Psoas muscle (tissue), 8 donors: ENCODE results near the gene TBC1D22A. TPM values are rescaled to one million over a fixed set of nuclear protein-coding genes. Genes with fewer than 3 reads are reported as not detected.
"Not testable (repeated sequence)": the region's sequence is repeated elsewhere in the genome, so short reads cannot be mapped to it uniquely, and the experiment has no call there.

ENCODE experiments used
- ATAC-seq, 4 donors: fragments of 200-7000 bp; cut with Tn5 transposase; one replicate each; pipeline ENCODE4 v1.9.1; 2020; ENCODE audit warnings: moderate library complexity in 3 of 4, mild to moderate bottlenecking in 2 of 4
- DNase-seq, 2 donors: peaks; one replicate each; pipeline ENCODE4 v3.0.0-alpha.2; 2020
- H3K27ac ChIP-seq: fragments of 200-600 bp; one replicate; pipeline ENCODE4 v1.8.0; 2022
- H3K27me3 ChIP-seq, 3 donors: fragments of 200-600 bp in 1 of 3; one replicate each; pipeline versions ENCODE4 v1.6.1 to v1.8.0; 2013 to 2022; ENCODE audit warnings: low read length in 2 of 3, mild to moderate bottlenecking in 2 of 3, moderate library complexity in 1 of 3; ENCODE audit not compliant: insufficient read depth in 3 of 3
- H3K36me3 ChIP-seq, 2 donors: fragments of 200-600 bp in 1 of 2; one replicate each; pipeline versions ENCODE4 v1.6.1 to v1.8.0; 2013 to 2022; ENCODE audit warnings: low read depth in 1 of 2, mild to moderate bottlenecking in 1 of 2, moderate library complexity in 1 of 2; ENCODE audit not compliant: insufficient read depth in 1 of 2
- H3K4me1 ChIP-seq: fragments of 200-600 bp; one replicate; pipeline ENCODE4 v1.8.0; 2022
- H3K4me3 ChIP-seq: fragments of 200-600 bp; one replicate; pipeline ENCODE4 v1.8.0; 2022; ENCODE audit warnings: mild to moderate bottlenecking
- H3K9me3 ChIP-seq: fragments of 200-600 bp; one replicate; pipeline ENCODE4 v1.8.0; 2022
- WGBS, 3 donors: extraction: QIAGEN DNeasy Blood & Tissue Kit; methylation state at CpG; one replicate each; pipeline versions ENCODE4 v1.1.6 to v1.1.7; 2013; 5-methylcytosine and 5-hydroxymethylcytosine counted together
- intact Hi-C, 2 donors: fragments of 100-400 bp; cut with DNase I; formaldehyde crosslinking; loops; one replicate each; pipeline versions ENCODE4 v1.11.0 to v1.14.2; 2022
- polyA plus RNA-seq, 3 donors: library from polyadenylated mRNA; stranded (reverse); fragments of 200-250 nt; gene quantifications; one replicate each; pipeline ENCODE4 v1.2.3, GENCODE V29; 2013
- total RNA-seq, 4 donors: library from RNA; stranded (reverse); fragmentation: NEBNext Ultra II Directional in 2 of 4; extraction: Animal tissue kit (Norgen Biotek cat#: 25700) in 2 of 4; gene quantifications; one replicate each; pipeline versions ENCODE4 v1.2.1 to v1.2.4, GENCODE V29; 2021 to 2023
- TF ChIP-seq, protein P1 (sequence below): fragments of 200-600 bp; IDR thresholded peaks from one replicate; pipeline ENCODE4 v1.8.0; 2022; ENCODE audit warnings: antibody characterized with exemption
- donor health status: healthy with polysubstance abuse.
- donor health status: DM: no; HTN: no; CAD: no; lungs with moderate emphysema.
- donor health status: Bipolar disorder and iron deficiency.
- donor health status: healthy.
- donor health status: DM: yes; HTN: yes; CAD: no.
- donor health status: DM: no; HTN: no; CAD: no.
- donor health status: DM: no; HTN: no; CAD: no.
- donor health status: DM: yes; HTN: yes; CAD: no.

TBC1D22A gene
- total and polyA plus RNA-seq, 7 donors: 11.7 to 25.0 (median 18.9) TPM

- H3K27ac ChIP-seq: no peak overlapping the region
- ATAC-seq: peak in 2 of 4 donors; percentile 34 to 40
- no peaks in the 10 kb centered on the region for H3K9me3 ChIP-seq
- H3K36me3 ChIP-seq: peaks cover 0 to 5% of the 10 kb centered on the region in 2 donors
- H3K27me3 ChIP-seq: no peaks in the 10 kb centered on the region
- WGBS, 3 donors: 81 to 87% (median 82%) methylated on average over 26 to 28 of the region's 28 CpGs
- no peaks in the 10 kb centered on the region for H3K4me1 ChIP-seq
- intact Hi-C loops: no loop called here
- DNase-seq: no peak
- TF ChIP-seq, protein P1, sequence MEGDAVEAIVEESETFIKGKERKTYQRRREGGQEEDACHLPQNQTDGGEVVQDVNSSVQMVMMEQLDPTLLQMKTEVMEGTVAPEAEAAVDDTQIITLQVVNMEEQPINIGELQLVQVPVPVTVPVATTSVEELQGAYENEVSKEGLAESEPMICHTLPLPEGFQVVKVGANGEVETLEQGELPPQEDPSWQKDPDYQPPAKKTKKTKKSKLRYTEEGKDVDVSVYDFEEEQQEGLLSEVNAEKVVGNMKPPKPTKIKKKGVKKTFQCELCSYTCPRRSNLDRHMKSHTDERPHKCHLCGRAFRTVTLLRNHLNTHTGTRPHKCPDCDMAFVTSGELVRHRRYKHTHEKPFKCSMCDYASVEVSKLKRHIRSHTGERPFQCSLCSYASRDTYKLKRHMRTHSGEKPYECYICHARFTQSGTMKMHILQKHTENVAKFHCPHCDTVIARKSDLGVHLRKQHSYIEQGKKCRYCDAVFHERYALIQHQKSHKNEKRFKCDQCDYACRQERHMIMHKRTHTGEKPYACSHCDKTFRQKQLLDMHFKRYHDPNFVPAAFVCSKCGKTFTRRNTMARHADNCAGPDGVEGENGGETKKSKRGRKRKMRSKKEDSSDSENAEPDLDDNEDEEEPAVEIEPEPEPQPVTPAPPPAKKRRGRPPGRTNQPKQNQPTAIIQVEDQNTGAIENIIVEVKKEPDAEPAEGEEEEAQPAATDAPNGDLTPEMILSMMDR: no peak
- no peak overlapping the region for H3K4me3 ChIP-seq
These were observed 354.2 kb downstream of the TBC1D22A start for GRCh38 chr22:47116426-47117341.

- H3K4me3 ChIP-seq, H3K4me1 ChIP-seq, H3K9me3 ChIP-seq, ATAC-seq, H3K27me3 ChIP-seq, H3K27ac ChIP-seq, H3K36me3 ChIP-seq, DNase-seq, intact Hi-C loops: not testable (repeated sequence)
- 86 to 91% (median 91%) methylated on average over 13 of the region's 18 CpGs for WGBS, 3 donors
These were observed 355.0 kb downstream of the TBC1D22A start for GRCh38 chr22:47117442-47117841.

DNA sequence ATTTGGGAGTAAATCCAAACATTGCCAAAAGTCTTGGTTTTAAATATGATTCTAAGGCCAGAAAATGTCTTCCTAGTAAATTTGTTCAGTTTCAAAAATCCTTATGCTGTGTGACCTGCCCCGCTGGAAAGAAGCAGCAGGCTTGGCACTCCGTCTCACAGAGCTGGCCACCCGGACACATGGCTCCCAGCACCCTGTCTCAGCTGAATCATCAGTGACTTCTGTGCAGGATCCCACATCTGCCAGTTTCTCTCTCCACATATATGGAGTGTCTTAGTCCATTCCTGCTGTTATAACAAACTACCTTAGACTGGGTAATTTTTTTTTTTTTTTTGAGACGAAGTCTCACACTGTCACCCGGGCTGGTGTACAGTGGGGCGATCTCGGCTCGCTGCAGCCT, 356.7 kb downstream of the TBC1D22A start:
- TF ChIP-seq, protein P1: no peak
- Histone ChIP-seq H3K4me1 (no peaks in the 10 kb centered on the region), H3K36me3 (no peaks in the 10 kb centered on the region), H3K27ac (no peak overlapping the region), H3K4me3 (no peak overlapping the region), H3K27me3 (no peaks in the 10 kb centered on the region), H3K9me3 (no peaks in the 10 kb centered on the region)
- intact Hi-C loops: no loop called here
- no peak for DNase-seq
- no peak for ATAC-seq
- 83 to 92% (median 88%) methylated on average over 8 of the region's 8 CpGs for WGBS, 3 donors

DNA sequence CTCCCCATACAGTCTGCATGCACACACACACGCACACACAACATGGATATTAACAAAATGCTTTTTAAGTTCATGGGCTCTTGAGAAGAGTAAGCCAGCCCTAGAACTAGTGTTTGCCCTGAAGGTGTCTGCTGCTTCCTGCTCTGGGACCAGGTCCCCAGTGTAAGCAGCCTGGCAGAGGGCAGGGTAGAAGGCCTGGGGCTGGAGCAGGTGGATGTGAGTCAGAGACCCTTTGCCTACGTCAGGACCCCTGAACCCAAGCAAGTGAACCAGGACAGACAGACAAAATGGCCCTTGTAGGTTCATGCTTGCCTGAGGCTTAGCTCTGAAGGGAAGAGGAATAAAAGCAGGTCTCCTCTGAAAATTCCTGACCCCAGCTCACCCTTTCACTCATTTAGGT, 357.9 kb downstream of the TBC1D22A start:
- Histone ChIP-seq H3K36me3 (no peaks in the 10 kb centered on the region), H3K4me1 (no peaks in the 10 kb centered on the region), H3K4me3 (no peak overlapping the region), H3K27ac (no peak overlapping the region), H3K9me3 (no peaks in the 10 kb centered on the region), H3K27me3 (no peaks in the 10 kb centered on the region)
- DNase-seq (no peak), ATAC-seq (no peak)
- intact Hi-C loops: no loop called here
- TF ChIP-seq, protein P1: no peak
- 96 to 100% (median 97%) methylated on average over 2 of the region's 2 CpGs for whole genome bisulfite sequencing, 3 donors

GRCh38 chr22:47121791-47122190, 359.3 kb downstream of the TBC1D22A start:
- WGBS, 3 donors: 96 to 99% (median 96%) methylated on average over 11 of the region's 11 CpGs
- Histone ChIP-seq H3K27ac (no peak overlapping the region), H3K36me3 (no peaks in the 10 kb centered on the region), H3K27me3 (no peaks in the 10 kb centered on the region), H3K4me3 (no peak overlapping the region), H3K9me3 (no peaks in the 10 kb centered on the region), H3K4me1 (no peaks in the 10 kb centered on the region)
- intact Hi-C loops: no loop called here
- TF ChIP-seq, protein P1: no peak
- ATAC-seq: no peak
- DNase-seq: no peak
